ENCODE measurements around the gene PLA2G2C.
"Not testable (repeated sequence)": the region's sequence is repeated elsewhere in the genome, so short reads cannot be mapped to it uniquely, and the experiment has no call there.

PLA2G2C gene, protein sequence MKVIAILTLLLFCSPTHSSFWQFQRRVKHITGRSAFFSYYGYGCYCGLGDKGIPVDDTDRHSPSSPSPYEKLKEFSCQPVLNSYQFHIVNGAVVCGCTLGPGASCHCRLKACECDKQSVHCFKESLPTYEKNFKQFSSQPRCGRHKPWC

DNA sequence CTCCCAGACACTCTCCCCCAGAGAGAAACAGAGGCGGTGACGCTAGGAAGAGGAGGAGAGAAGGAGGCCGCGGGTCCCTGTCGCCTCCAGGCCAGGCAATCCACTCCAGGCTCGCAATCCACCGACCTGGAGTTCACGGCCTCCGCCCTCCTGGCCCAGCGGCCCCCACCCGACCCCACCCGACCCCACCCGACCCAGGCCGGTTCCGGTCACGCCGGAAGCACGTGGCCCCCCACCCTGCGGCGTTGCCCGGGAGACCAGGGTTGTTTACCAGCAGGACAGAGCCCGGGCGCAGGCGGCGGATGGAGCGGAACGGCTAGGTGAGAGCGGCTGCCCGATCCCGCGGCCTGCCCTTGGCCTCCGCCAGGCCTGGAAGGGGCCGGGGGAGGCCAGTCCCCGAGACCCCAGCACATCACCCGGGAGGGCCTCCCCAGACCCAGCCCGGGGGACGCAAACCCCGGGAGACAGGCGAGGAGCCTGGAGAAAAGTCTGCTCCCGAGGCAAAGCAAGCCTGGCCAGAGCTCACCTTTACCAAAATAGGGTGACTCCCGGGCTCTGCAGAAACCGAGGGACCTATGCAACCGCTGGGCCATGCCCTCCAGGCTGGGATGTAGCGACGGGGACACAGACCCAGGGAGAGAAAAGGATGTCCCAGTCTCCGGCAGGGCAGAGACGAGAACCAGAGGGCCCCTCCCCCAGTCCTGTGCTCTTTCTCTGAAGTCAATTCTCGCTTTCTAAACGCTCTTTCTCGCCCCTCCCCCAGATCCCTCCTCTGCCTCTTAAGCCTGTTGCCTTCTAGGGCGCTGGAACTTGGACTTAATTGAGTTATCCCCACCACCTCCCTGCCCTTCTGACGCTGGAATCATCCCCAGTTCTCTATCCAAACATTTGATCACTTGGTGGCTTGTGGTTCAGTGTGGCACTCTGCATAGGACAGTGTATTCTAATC lies at the start of gene PLA2G2C, which contains the start of gene UBXN10:
PLA2G2C (minus strand) TSS at position 685 of the 949 bp plus-strand sequence. CDS start 9,155 bp downstream, outside the sequence.
UBXN10 (plus strand) TSS at position 263 of the 949 bp plus-strand sequence. CDS start 4,466 bp downstream, outside the sequence.
- DNase-seq = no peak

DNA sequence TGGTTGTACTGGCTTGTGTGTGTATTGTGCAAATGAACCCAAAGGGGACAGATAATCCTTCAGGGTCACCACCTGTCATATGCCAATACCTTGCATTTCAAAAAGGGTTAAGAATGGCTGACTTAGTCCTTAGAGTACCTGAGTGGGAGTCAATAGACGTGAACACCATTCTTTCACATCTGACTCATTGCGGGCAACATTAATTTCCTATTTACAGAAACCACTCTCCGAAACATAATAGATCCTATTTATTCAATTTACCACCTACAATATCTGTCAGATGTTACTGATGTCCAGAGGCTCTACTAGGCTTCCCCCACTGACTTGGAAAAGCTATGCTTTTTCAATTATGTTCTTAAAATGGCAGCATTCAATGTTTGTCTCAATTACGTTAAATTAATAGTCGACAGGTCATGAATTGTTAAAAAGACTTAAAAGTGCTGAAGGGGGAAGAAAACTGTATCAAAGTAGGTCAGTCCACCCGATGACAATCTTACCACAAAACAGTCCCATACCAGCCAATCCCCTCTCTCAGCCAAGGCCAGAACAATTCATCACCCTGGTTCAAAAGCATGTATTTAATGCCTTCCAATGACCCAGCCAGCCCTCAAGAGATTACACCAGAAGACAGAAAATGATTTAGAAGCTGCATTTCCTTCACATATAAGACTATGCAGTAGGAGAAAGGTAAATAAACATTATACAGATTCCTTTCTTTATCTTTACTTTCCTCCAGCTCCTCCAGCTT lies 48.6 kb upstream of the PLA2G2C start:
- no peak for DNase-seq

DNA sequence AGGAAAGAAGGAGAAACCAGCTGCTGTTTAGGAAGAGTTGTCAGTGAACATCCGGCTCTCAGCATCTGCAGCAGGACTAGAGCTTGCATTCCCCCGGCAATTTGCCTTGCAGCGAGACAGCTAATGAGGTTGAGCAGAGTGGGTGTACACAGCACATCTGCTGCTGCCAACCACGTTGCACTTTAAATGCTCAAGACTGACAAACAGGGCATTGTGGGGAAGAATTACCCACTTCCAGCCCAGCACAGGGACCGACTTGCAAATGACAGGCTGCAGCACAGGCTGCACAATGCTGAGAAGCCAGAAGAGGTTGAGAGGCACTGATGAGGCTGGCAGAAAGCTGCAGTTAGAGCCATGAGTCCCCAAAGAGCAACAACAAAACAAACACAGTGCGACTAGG lies 47.5 kb upstream of the PLA2G2C start:
- DNase-seq = no peak

DNA sequence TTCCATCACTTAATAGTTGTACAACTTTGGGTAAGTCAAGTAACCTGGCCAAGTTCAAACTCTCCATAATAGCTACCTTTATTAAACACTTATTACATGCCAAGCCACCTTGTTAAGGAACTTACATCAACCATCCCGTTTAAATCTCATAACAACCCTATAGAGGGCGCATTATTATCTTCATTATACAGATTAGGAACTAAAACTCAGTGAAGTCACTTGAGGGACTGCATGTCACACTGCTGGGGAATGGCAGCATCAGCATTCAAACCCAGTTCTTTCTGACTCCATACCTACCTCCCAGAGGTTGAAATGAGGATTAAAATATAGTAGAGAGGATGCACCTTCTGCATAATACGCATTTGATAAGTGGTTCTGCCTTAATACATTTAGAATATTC lies 47.1 kb upstream of the PLA2G2C start:
- no peak for DNase-seq

DNA sequence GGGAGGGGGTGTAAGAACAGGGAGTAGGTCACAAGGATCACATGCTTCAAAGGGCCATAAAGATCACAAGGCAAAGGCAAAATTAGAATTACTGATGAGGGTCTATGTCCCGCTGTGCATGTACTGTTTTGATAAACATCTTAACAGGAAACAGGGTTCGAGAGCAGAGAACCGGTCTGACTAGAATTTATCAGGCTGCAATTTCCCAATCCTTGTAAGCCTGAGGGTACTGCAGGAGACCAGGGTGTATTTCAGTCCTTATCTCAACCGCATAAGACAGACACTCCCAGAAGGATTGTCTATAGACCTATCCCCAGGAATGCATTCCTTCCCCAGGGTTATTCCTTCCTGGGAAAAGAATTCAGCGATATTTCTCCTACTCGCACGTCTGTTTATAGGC lies 46.2 kb upstream of the PLA2G2C start:
- not testable (repeated sequence) for DNase-seq

DNA sequence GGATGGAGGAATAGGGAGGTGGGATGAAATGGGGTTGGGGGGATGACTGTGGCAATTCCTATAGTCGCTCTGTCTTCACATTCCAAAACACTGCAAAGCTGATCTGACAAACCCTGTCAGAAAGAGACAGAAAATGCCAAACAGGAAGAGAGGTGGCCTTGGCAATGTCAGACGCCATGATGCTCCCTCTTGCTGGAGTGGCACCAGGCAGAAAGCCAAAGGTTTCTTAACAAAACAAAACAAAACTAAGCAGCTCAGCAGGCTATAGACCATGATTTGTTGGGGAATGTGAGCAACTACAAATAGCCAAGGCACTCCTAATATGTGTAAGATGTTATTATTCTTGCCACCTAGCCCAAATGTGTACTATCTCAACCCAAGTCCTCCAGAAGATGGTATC lies 42.9 kb upstream of the PLA2G2C start:
- no peak for DNase-seq

DNA sequence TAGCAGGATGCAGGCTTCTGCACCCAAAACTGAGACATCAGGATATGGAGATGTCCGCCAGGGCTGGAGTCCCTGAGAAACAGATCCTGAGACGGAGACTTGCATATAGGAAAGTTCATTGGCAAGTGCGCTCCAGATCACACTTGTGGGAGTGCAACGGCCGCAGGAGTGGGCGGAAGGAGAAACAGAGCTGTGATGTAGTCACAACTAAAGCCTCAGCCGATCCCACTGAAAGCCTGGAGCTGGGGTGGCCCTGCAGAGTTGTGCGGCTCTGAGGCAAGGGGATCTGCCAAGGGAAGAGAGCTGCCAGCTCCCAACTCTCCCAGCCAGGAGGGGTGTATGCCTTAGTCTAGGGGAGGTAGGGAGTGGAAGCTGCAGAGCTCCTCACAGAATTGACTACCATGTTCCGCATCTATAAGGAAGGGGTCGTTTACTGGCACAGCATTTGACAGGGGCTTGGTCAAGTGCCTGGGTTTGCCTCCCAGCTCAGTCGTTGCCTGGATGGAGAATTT lies 42.1 kb upstream of the PLA2G2C start:
- no peak for DNase-seq

DNA sequence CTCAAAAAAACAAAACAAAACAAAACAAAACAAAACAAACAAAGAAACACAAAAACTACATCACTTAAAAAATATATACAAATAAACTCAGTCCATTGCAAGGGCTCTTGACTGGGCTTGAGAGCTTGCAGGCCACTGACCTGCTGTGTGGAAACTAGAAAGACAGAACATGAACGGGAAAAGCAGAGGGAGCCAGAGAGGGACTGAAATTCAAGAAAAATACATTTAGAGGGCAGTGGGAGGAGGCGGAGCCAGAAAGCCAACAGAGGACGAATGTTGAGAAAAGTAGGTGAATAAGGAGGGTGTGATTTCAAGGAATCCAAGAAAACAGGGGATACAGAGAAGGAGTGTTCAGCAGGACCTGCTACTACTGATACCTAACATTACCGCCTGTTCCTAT lies 41.4 kb upstream of the PLA2G2C start:
- DNase-seq = no peak

DNA sequence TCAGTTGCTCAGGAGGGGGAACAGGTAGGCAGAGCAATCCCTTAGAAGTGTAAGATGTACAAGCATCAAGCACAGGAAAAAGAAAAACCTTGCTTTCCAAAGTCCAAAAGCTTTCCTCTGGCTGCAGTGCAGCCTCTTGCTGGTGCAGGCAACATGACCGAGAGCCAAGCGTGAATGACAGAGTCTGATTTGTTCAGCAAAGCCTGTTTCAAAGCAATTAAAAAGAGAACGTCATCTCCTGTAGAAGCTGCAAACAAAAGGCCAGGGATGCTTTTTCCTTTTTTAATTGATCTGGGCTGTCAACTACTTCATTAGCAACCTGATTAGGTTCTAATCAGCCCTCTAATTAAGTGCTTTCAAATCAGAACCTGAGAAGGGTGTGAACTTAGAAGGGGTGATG lies 38.2 kb upstream of the PLA2G2C start:
- no peak for DNase-seq

DNA sequence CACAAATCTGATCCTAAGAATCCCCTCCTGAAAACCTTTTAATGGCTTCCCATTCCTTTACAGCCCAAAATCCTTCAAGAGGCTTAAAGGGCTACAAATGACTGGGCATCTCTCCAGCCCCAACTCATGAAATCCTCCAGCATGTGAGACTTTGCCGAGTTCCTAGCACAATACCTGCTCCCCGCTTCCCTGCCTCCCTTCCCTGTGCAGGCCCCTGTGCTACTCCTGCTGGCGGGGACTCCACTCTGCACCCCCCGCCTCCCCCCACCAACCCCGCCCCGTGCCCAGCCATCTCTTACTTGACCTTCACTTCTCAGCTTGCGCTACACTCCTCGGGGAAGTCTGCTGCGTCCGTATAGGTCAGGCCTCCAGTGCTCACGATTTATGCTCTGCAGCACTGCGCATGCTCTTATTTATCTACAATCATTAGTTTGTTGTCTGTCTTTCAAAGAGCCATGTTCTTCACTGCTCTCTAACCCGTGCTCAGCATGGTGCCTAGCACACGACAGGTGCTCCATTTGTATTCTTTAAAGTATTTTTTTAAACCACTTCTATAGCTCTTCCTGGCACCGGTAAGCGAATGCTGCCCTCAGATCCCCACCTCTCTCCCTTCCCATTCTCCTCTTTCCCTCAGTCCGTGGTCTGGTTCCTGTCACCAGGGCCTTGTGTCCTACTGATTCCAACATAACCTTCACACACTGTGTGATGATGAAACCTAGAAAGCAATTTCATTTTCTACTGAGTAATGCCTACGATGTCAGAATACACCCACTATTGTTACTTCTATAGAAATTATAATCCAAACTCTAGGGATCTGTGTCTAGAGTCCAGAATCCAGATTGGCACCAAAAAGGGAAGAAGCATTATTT lies 37.5 kb upstream of the PLA2G2C start:
- DNase-seq = no peak

DNA sequence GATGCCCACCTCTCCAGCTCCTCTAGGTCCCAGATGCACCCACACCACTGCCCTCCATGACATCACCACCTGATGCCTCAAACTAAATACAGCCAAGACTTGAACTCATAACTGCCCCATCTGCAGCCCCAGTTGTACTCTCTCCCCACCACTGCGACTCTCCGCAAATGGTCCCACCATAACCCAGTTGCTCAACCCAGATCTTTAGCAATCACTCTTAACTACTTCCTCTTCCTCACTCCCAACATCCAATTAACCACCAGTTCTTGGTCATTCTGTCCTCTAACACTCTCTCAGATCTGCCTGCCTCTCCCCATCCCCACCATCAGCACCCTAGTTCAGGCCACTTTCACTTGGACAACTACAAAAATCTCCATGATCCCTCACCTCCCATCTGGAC lies 36.8 kb upstream of the PLA2G2C start:
- DNase-seq = no peak

DNA sequence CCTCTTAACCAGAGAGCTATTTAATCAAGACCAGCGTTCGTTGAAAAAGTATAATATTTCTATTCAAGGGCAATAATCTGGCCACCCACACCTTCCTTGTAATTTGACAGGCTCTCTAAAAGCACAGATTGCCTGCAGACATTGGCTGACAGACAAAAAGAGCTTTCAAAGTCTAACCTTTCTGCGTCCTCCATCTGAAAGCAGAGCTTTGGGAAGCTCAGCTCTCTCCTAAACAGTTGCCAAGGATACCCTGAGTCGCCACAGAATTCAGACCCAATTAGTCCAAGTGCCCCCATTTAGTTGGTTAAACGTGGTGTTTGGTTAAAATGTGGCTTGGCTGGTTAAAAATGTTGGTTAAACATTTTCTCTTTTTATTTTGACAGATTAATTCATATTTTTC lies 33.7 kb upstream of the PLA2G2C start:
- no peak for DNase-seq

DNA sequence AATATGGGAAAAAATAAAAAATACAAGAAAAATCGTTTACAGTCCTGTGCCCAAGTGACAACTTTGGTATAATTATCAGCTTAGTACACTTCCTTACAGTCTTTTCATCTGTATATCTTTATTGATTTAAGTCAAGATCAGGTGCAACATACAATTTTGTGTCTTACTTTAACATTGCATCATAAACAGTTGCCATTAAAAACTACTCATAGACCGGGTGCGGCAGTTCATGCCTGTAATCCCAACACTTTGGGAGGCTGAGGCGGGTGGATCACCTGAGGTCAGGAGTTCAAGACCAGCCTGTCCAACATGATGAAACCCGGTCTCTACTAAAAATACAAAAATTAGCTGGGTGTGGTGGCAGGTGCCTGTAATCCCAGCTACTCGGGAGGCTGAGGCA lies 32.7 kb upstream of the PLA2G2C start:
- not testable (repeated sequence) for DNase-seq

DNA sequence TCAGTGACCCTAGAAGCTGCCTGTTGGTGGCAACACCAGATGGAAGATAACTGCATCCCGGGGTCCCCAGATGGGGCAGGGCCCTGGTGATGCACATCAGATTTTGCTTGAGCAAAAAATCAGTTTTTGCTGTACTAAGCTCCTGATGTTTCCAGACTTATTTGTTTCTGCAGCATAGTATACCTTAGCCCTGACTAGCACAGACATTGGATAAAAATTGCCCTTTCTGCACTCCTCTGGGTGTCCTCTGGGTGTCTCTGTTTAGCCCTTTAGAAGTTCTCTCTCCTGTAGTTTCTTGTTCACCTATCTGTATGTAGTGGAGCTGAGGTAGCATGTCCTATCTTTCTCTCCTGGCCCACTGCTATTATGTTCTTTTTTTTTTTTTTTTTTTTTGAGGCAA lies 30.3 kb upstream of the PLA2G2C start:
- DNase-seq = peak in 1 of 2 experiments; percentile 3

DNA sequence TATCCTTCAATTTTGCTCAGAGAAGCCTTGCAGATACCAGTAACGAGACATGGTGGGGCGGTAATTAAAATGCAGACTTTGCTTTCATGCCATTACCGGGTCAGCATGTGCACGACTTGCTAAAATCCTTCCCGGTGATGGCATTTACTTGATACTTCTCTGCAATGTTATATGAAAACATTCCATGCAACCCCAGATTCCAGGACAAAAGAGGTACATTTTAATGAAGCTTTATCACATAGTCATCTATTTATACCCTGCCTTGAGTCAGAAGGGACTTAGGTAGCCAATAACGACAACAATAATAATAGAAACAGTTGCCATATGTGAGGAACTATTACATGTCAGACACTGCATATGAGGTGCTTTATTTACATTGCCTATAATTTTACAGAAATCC lies 29.4 kb upstream of the PLA2G2C start:
- DNase-seq = no peak

DNA sequence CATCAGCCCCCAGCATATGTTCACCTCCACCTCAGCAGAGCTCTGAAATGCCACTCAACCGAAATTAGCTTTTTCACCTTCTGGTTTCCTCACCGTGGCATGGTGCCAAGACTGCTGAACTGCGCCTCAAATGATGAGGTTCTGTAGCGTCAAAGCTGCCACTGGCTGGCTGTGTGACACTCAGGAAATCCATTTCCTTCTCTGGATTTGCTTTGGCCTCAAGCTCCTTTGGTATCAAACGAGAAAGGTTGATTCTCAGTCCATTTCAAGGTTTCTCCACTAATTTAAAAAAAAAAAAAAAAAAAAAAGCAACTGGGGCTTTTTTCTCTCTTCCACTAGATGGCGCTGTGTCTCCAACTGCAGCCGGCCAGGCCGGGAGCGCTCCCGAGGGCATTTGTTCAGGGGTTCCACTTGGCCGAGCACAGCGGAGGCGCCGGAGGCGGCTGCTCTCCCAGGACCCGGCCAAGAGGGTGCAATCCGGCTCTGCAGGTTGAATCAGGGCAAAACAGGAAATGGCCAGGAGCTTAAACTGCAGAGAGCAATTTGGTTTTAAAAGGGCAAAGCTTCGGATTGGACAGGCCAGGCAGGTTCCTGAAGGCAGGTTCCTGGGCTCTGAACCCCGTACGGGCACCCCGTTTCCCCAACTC lies 26.5 kb upstream of the PLA2G2C start:
- peak; percentile 14 to 68 for DNase-seq

DNA sequence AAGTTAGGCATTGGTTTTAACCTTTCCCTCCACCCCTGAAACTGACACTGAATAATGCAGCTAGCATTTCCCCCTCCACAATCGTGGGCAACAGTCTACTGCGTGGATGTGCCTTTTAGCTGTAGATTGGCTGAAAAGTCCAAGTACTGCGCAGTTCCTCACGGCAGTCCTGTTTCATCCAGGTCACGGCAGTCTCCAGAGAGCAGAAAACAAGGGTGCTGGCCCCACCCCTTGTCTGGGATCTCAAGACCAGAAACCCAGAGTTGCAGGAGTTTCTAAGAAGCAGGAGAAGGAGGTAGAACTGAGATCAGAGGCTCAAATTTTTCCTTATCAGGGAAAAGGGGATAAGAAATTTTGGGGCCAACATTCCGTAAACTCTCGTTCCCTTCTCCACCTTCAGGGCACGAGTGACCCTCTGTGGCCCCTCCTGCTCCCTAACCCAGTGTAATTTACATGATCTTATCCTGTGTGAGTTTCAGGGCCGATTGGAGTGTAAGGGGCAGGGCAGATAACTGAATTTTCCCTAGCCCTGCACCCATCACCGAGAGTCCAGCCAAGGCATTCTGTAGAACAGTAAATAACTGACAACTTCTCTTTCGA lies 25.9 kb upstream of the PLA2G2C start:
- no peak for DNase-seq

DNA sequence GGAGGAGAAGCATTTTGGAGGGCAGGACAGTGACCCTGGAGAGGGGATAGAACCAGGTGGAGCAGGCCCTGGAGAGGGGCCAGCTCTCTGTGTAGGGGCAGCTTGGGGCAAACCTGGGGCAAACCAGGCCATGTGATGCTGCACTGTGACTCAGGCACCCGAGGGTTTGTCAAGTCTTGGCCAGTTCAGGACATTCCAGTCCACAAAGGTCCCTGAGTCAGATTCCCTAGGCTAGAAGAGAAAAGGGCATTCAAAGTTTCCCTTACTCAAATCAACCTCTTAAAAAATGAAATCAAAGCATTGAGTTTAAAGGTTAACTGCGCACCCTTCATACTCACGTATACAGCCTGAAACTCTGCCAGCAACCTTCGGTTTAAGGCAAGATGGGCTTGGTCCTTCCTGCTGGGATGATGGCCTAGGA lies 25.2 kb upstream of the PLA2G2C start:
- no peak for DNase-seq

DNA sequence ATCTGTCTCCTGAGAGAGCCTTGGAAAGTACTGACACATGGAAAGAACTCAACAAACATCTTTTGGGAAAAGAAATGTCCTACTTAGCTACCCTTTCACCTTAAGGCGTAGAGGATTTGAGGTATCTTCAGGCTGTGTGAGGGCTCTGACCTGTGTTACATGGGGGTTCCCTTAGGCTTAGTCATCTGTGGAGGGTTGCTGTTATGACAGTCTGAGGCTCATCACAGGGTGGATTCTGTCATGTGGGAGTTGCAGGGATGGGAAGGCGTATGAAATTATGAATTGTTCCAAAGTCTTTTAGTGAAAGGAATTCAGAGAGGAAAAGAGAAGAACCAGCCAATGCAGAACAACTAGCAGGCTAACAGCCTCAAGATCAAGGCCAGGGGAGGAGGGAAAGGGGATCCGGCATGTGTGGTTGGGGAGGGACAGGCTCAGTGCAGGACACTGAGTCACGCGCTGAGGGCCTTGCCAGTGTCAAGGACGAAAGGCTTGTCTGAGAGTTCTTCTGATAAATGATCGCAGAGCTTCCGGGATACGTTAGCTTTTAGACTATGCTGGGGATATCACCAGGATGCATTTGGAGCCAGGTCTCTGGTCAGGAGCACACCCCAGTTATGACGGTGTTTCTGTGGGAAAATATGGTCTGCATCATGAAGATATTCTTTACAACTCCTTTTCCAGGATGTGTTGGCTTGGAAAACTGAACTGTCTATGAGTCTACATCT lies 24.6 kb upstream of the PLA2G2C start:
- DNase-seq = no peak

DNA sequence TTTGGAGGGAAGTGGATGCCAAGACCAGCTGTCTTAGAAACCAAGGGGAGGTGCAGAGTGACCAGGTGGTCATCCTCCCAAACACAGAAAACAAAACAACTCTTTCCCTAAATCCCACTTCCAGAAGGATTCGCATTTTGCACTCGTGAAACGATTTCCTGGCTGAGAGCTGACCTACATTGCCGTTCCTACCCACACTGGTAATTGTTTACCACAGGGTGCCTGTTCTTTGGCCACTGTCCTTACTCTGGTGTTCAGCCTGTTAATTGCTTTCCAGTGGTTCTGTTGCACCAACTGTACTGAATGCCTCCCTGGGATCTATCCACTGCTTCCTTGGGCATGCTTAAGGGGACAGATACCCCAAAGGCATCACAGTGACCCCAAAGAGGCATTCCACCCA lies 23.2 kb upstream of the PLA2G2C start:
- DNase-seq = no peak

DNA sequence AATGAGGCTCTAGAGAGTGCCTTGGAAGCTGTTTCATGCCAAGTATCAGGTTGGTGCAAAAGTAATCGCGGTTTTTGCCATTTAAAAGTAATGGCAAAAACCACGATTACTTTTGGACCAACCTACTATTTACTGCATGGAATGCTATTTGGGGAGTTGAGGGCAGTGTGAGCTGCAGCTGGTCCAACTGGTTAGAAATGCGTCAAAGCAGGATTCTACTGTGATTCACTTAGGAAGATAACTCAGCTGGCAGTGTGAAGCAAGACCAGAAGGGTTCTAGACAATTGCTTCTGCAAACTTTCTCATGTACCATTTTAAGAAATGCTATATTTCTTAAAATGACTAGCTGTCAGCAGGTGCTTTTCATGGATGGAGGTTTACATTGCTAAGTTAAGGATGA lies 21.2 kb upstream of the PLA2G2C start:
- no peak for DNase-seq

Data from SHP77 (cell line).